Activated CD4-positive, alpha-beta memory T cell treated with anti-CD3 and anti-CD28 coated beads, Interleukin-2, amount 10 ng/mL, durations not matched to agents 7 days and 5 days (primary cell): ENCODE data around the gene CXCR1. TPM values are rescaled to one million over a fixed set of nuclear protein-coding genes. Genes with fewer than 3 reads are reported as not detected.
"Not testable (repeated sequence)": the region's sequence is repeated elsewhere in the genome, so short reads cannot be mapped to it uniquely, and the experiment has no call there.

Experiments used
- CTCF ChIA-PET: fragments of 350-600 bp; sonication (Branson Sonifier 250); formaldehyde crosslinking; loops from one replicate; lab custom pipeline; 2021; ENCODE audit warnings: antibody characterized with exemption, inconsistent platforms; lab: Charles Lee
- POLR2A ChIA-PET: fragments of 350-600 bp; sonication (Branson Sonifier 250); formaldehyde crosslinking; loops from one replicate; lab custom pipeline; 2021; ENCODE audit warnings: antibody characterized with exemption; lab: Charles Lee
- DNase-seq: peaks from one replicate; pipeline ENCODE4 v3.0.0-alpha.2; 2020
- H3K27ac Mint-ChIP-seq: one replicate; pipeline ENCODE4 v1.8.0; 2021; ENCODE audit warnings: mild to moderate bottlenecking, mixed read lengths
- H3K27me3 Mint-ChIP-seq: one replicate; pipeline ENCODE4 v1.8.0; 2021; ENCODE audit warnings: mixed read lengths
- H3K36me3 Mint-ChIP-seq: one replicate; pipeline ENCODE4 v1.8.0; 2021; ENCODE audit warnings: low read depth, mixed read lengths
- H3K4me1 Mint-ChIP-seq: one replicate; pipeline ENCODE4 v1.8.0; 2021; ENCODE audit warnings: mixed read lengths
- H3K4me3 Mint-ChIP-seq: one replicate; pipeline ENCODE4 v1.8.0; 2021; ENCODE audit warnings: mild to moderate bottlenecking, mixed read lengths
- H3K9me3 Mint-ChIP-seq: one replicate; pipeline ENCODE4 v1.8.0; 2021; ENCODE audit warnings: mixed read lengths
- total RNA-seq, 2 experiments: library from RNA; stranded (reverse); gene quantifications; one replicate each; pipeline ENCODE4 v1.2.3, GENCODE V29; 2021

CXCR1 gene
- total RNA-seq, 2 experiments from 2014 or later = 2.7 to 3.0 TPM

GRCh38 chr2:218186355-218186766 lies 19.6 kb upstream of the CXCR1 start:
- H3K27me3 Mint-ChIP-seq = peaks cover 8% of the 10 kb centered on the region
- H3K4me3 Mint-ChIP-seq = no peak overlapping the region
- ChIA-PET CTCF (interaction anchor here (0.6 to 2.6 kb wide), 11 partner anchors 18 to 111 kb away, joined by 3 to 13 read pairs (median 5); partner anchors contain the start of genes AAMP, ARPC2 and PNKD), POLR2A (no interaction called here)
- H3K4me1 Mint-ChIP-seq = peaks cover 10% of the 10 kb centered on the region
- DNase-seq = peak; percentile 75
- no peaks in the 10 kb centered on the region for H3K9me3 Mint-ChIP-seq
- no peaks in the 10 kb centered on the region for H3K36me3 Mint-ChIP-seq
- no peak overlapping the region for H3K27ac Mint-ChIP-seq

GRCh38 chr2:218184331-218184730 lies 17.6 kb upstream of the CXCR1 start:
- Mint-ChIP-seq H3K4me3 (no peak overlapping the region), H3K27ac (no peak overlapping the region), H3K9me3 (no peaks in the 10 kb centered on the region), H3K36me3 (no peaks in the 10 kb centered on the region), H3K4me1 (peaks cover 14% of the 10 kb centered on the region), H3K27me3 (peaks cover 16% of the 10 kb centered on the region)
- no peak for DNase-seq
- CTCF ChIA-PET = interaction anchor here (0.9 to 2.6 kb wide), 3 partner anchors 12 to 73 kb away, joined by 3 to 13 read pairs (median 10); no protein-coding TSS in a partner anchor
- POLR2A ChIA-PET = interaction anchor here (1.4 kb wide), 1 partner anchor 45 kb away, joined by 4 read pairs; no protein-coding TSS in a partner anchor

- H3K36me3 Mint-ChIP-seq = no peaks in the 10 kb centered on the region
- H3K4me1 Mint-ChIP-seq = peaks cover 4% of the 10 kb centered on the region
- no peaks in the 10 kb centered on the region for H3K9me3 Mint-ChIP-seq
- CTCF ChIA-PET = interaction anchor here (1.9 to 2.2 kb wide), 2 partner anchors 13 to 78 kb away, joined by 6 to 7 read pairs; partner anchors contain the start of gene CXCR1
- no peak overlapping the region for H3K4me3 Mint-ChIP-seq
- peaks cover 26% of the 10 kb centered on the region for H3K27me3 Mint-ChIP-seq
- H3K27ac Mint-ChIP-seq = no peak overlapping the region
- no peak for DNase-seq
- POLR2A ChIA-PET = interaction anchor here (0.9 to 2.0 kb wide), 2 partner anchors 36 to 50 kb away, joined by 4 to 6 read pairs; no protein-coding TSS in a partner anchor
Measured at GRCh38 chr2:218180467-218181114, 13.8 kb upstream of the CXCR1 start.

DNA sequence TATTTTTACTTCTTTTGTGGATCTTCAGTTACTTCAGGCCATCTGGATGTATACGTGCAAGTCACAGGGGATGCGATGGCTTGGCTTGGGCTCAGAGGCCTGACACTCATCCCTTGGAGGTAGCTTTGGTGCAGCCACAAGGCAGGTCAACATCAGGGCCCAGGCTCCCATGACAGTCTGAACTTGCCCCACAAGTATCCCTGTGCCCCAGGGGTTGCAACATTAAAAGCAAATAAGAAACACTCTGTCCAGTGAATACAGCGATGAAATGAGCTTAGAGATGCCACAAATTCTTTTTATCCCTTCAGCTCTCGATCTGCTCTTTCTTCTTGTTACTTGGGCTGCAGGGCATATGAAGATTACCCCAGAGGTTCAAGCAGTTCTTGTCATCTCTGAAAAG lies 13.0 kb upstream of the CXCR1 start:
- Mint-ChIP-seq H3K9me3 (no peaks in the 10 kb centered on the region), H3K27ac (no peak overlapping the region), H3K4me3 (no peak overlapping the region), H3K36me3 (no peaks in the 10 kb centered on the region), H3K27me3 (peaks cover 22% of the 10 kb centered on the region), H3K4me1 (peaks cover 4% of the 10 kb centered on the region)
- ChIA-PET CTCF (no interaction called here), POLR2A (interaction anchor here (2.0 kb wide), 1 partner anchor 51 kb away, joined by 6 read pairs; no protein-coding TSS in a partner anchor)
- DNase-seq = no peak

DNA sequence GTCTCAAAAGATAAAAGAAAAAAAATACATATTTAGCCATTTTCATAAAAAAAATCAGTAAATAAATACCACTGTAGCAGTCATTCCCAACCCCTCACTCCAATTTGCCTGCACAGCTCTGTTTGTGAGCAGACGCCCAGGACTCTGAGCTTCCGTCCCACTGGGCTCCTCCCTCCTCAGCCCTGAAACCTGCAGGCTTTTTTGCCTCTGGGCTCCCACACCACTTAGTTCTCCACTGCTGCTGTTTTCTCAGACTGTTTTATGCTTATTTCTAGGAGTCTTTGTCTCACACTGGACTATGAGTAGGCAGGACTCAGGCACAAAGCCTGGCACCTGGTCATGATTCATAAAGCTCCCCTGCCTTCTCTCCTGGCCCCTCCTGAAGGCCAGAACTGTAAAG lies 6.1 kb upstream of the CXCR1 start:
- POLR2A ChIA-PET = no interaction called here
- Mint-ChIP-seq H3K27me3 (peaks cover 25% of the 10 kb centered on the region), H3K4me1 (peaks cover 14% of the 10 kb centered on the region), H3K36me3 (no peaks in the 10 kb centered on the region), H3K9me3 (no peaks in the 10 kb centered on the region), H3K4me3 (no peak overlapping the region), H3K27ac (no peak overlapping the region)
- CTCF ChIA-PET = interaction anchor here (1.0 to 2.7 kb wide), 4 partner anchors 9 to 85 kb away, joined by 3 to 7 read pairs (median 3); no protein-coding TSS in a partner anchor
- DNase-seq = no peak

GRCh38 chr2:218171744-218172143 lies 5.0 kb upstream of the CXCR1 start:
- DNase-seq, H3K4me3 Mint-ChIP-seq, H3K36me3 Mint-ChIP-seq, H3K9me3 Mint-ChIP-seq, H3K27ac Mint-ChIP-seq: not testable (repeated sequence)
- POLR2A ChIA-PET = interaction anchor here (1.2 to 1.4 kb wide), 2 partner anchors 45 to 98 kb away, joined by 3 to 4 read pairs; partner anchors contain the start of genes AAMP, ARPC2 and PNKD
- Mint-ChIP-seq H3K4me1 (peaks cover 25% of the 10 kb centered on the region), H3K27me3 (peaks cover 25% of the 10 kb centered on the region)
- CTCF ChIA-PET = interaction anchor here (1.0 to 2.7 kb wide), 4 partner anchors 10 to 86 kb away, joined by 3 to 7 read pairs (median 4); no protein-coding TSS in a partner anchor

- H3K36me3 Mint-ChIP-seq = no peaks in the 10 kb centered on the region
- peaks cover 36% of the 10 kb centered on the region for H3K4me1 Mint-ChIP-seq
- ChIA-PET POLR2A (interaction anchor here (1.4 kb wide), 1 partner anchor 100 kb away, joined by 3 read pairs; the partner anchor contains the start of genes AAMP and PNKD), CTCF (interaction anchor here (1.0 to 3.8 kb wide), 5 partner anchors 19 to 132 kb away, joined by 3 to 14 read pairs (median 4); no protein-coding TSS in a partner anchor)
- no peak overlapping the region for H3K4me3 Mint-ChIP-seq
- no peak overlapping the region for H3K27ac Mint-ChIP-seq
- H3K27me3 Mint-ChIP-seq = peaks cover 25% of the 10 kb centered on the region
- DNase-seq = no peak
- H3K9me3 Mint-ChIP-seq = no peaks in the 10 kb centered on the region
Measured at GRCh38 chr2:218169757-218170546, 3.2 kb upstream of the CXCR1 start.

DNA sequence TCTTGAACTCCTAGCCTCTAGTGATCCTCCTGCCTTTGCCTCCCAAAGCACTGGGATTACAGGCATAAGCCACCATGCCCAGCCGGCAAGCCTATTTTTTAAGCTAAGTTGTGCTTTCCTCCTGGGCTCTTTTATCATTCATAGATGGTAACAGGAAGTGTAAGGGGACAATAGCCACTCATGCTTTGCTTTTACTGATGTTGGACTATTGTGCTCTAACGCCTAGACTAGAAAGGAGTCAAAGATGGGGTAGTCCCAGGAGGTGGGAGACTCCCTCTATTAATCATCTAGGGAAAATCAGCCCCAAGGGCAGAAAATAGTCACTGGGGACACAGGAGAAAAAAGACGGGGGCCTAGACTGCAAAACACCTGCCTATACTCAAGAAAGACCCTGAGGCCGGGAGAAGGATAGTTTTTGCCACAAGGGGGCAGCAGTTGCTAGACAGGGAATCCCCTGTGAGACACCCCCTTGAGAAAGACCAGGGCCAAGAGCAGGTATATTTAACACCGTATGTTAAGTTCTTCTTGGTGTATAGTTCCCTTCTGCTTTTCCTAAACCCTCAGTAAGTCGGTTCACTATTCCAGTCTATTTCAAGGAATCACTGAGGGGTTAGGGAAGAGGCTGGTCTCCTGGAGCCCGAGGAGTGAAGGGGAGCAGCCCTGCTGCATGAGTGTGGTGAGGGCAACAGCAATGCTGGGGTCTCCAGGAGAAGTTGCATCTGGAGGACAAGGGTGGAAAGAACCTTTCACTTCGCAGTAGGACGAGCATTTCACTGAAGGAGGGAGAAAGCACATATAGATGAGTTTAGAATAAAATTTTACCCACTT lies 2.1 kb upstream of the CXCR1 start:
- peaks cover 35% of the 10 kb centered on the region for H3K27me3 Mint-ChIP-seq
- H3K27ac Mint-ChIP-seq = no peak overlapping the region
- peaks cover 36% of the 10 kb centered on the region for H3K4me1 Mint-ChIP-seq
- POLR2A ChIA-PET = interaction anchor here (0.5 to 1.9 kb wide), 3 partner anchors 52 to 100 kb away, joined by 3 to 6 read pairs (median 5); partner anchors contain the start of gene RUFY4
- no peak overlapping the region for H3K4me3 Mint-ChIP-seq
- peaks cover 4% of the 10 kb centered on the region for H3K36me3 Mint-ChIP-seq
- no peaks in the 10 kb centered on the region for H3K9me3 Mint-ChIP-seq
- CTCF ChIA-PET = interaction anchor here (0.6 to 3.8 kb wide), 15 partner anchors 12 to 227 kb away, joined by 3 to 14 read pairs (median 5); partner anchors contain the start of genes AAMP, CATIP and PNKD
- peak; percentile 67 for DNase-seq

- Mint-ChIP-seq H3K4me1 (peaks cover 36% of the 10 kb centered on the region), H3K27ac (no peak overlapping the region), H3K4me3 (no peak overlapping the region), H3K36me3 (peaks cover 4% of the 10 kb centered on the region), H3K27me3 (peaks cover 35% of the 10 kb centered on the region), H3K9me3 (no peaks in the 10 kb centered on the region)
- ChIA-PET CTCF (interaction anchor here (0.5 to 3.8 kb wide), 19 partner anchors 13 to 680 kb away, joined by 3 to 14 read pairs (median 5); partner anchors contain the start of genes AAMP, ARPC2, CATIP and PNKD), POLR2A (interaction anchor here (0.5 to 1.9 kb wide), 4 partner anchors 49 to 99 kb away, joined by 3 to 6 read pairs (median 6); partner anchors contain the start of genes ARPC2 and RUFY4)
- no peak for DNase-seq
Measured at GRCh38 chr2:218168016-218168415, 1.3 kb upstream of the CXCR1 start.

- CTCF ChIA-PET = no interaction called here
Measured at GRCh38 chr2:218162814-218163213, 3.9 kb downstream of the CXCR1 start.

DNA sequence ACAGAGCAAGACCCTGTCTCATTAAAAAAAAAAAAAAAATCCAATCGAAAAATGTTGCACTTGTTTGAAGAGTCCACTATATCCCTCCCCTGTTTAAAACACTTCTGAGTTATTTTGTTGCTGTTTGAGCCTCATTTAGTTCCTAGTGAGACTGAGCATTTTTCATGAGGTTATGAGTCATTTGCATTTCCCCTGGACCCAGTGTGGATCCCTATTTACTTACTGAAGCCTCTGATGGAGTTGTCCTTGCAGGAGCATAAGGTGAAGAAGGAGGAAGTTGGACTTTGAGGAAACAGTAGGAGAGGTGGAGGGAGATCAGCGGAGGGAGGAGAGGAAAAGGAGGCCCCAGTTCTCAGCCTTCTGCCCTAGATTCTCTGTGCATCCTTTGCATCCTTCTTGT lies 5.1 kb downstream of the CXCR1 start:
- no peak for DNase-seq
- Mint-ChIP-seq H3K27ac (no peak overlapping the region), H3K4me3 (no peak overlapping the region), H3K36me3 (peaks cover 4% of the 10 kb centered on the region), H3K9me3 (no peaks in the 10 kb centered on the region), H3K27me3 (peaks cover 41% of the 10 kb centered on the region), H3K4me1 (peaks cover 10% of the 10 kb centered on the region)
- ChIA-PET POLR2A (no interaction called here), CTCF (interaction anchor here (1.2 kb wide), 1 partner anchor 11 kb away, joined by 3 read pairs; no protein-coding TSS in a partner anchor)

More at GRCh38 chr2:218162814-218163213, 3.9 kb downstream of the CXCR1 start:
- no peak overlapping the region for H3K4me3 Mint-ChIP-seq
- no peaks in the 10 kb centered on the region for H3K9me3 Mint-ChIP-seq
- no peak overlapping the region for H3K27ac Mint-ChIP-seq
- POLR2A ChIA-PET = no interaction called here
- peaks cover 4% of the 10 kb centered on the region for H3K36me3 Mint-ChIP-seq
- H3K27me3 Mint-ChIP-seq = peaks cover 38% of the 10 kb centered on the region
- peaks cover 21% of the 10 kb centered on the region for H3K4me1 Mint-ChIP-seq
- no peak for DNase-seq
